HG02763 (cell line): ENCODE measurements around the gene CYP21A2.
"Not testable (repeated sequence)": the region's sequence is repeated elsewhere in the genome, so short reads cannot be mapped to it uniquely, and the experiment has no call there.

Experiments
- ATAC-seq: cut with Tn5 transposase; IDR thresholded peaks from one replicate; pipeline ENCODE4 v1.9.1; 2021; ENCODE audit warnings: mild to moderate bottlenecking, moderate library complexity; ENCODE audit not compliant: unreplicated experiment

CYP21A2 gene

DNA sequence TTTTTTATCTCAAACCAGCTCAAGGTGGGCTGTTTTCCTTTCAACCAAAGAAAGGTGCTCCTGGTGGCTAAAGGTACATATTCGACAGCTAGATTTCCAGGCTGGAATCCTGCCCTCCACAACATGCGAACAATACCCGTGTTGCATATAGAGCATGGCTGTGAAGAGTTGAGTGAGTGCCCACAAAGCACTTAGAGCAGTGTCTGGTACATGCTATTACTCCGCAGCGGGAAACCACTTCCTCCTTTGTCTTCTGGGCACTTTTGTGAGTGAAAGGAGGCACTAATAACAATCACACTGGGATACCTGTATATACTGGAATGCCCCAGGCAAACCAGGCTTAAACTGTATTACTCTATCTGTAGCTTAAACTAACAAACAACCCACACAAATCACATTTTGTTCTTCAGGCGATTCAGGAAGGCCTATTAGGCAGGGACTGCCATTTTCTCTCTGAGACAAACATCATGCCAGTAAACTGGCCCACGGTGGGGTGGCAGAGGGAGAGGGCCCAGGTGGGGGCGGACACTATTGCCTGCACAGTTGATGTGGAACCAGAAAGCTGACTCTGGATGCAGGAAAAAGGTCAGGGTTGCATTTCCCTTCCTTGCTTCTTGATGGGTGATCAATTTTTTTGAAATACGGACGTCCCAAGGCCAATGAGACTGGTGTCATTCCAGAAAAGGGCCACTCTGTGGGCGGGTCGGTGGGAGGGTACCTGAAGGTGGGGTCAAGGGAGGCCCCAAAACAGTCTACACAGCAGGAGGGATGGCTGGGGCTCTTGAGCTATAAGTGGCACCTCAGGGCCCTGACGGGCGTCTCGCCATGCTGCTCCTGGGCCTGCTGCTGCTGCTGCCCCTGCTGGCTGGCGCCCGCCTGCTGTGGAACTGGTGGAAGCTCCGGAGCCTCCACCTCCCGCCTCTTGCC lies at the start of gene CYP21A2:
Gene CYP21A2, plus strand, starts transcription at position 818 of the 927 bp plus-strand sequence. Its CDS starts 8 bp downstream, at position 826.
- not testable (repeated sequence) for ATAC-seq

DNA sequence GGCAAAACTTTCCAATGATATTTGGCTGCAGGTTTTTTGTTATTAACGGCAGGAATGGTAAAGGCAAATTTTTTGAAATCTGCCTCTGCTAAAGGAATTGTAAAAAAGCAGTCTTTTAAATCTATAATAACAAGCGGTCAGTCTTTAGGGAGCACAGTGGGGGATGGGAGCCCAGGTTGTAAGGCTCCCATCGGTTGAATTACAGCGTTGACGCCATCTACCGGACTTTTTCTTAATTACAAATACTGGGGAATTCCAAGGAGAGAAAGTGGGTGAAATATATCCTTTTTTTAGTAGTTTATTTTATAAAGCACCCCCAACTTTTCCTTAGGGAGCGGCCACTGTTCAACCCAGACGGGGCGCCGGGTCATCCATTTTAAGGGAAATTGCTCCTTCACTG lies 48.9 kb upstream of the CYP21A2 start:
- ATAC-seq, result not testable (repeated sequence)

DNA sequence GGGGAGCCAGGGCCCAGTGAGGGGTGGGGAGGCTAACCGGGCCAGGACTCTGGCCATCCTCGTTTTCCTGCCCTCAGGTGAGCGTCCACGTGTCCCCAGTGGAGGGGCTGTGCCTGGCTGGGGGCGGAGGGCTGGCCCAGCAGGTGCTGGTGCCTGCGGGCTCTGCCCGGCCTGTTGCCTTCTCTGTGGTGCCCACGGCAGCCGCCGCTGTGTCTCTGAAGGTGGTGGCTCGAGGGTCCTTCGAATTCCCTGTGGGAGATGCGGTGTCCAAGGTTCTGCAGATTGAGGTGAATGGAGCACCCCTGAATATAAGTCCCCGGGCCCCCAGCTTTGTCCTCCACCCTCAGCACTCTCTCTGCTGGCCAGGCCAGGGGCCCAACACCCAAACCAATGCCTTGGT lies 43.8 kb upstream of the CYP21A2 start:
- not testable (repeated sequence) for ATAC-seq

DNA sequence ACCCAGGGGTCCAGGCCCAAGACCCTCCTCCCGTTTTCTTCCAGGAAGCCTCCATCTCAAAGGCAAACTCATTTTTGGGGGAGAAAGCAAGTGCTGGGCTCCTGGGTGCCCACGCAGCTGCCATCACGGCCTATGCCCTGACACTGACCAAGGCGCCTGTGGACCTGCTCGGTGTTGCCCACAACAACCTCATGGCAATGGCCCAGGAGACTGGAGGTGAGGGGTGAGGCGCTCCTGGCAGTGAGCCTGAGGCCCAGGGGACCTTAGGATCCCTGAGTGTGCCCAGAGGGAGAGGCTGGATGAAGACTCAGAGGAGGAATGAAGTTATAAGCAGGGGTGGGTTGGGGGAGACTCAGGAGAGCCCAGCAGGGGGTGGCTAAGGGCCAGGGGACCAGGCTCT lies 41.8 kb upstream of the CYP21A2 start:
- ATAC-seq, result not testable (repeated sequence)

DNA sequence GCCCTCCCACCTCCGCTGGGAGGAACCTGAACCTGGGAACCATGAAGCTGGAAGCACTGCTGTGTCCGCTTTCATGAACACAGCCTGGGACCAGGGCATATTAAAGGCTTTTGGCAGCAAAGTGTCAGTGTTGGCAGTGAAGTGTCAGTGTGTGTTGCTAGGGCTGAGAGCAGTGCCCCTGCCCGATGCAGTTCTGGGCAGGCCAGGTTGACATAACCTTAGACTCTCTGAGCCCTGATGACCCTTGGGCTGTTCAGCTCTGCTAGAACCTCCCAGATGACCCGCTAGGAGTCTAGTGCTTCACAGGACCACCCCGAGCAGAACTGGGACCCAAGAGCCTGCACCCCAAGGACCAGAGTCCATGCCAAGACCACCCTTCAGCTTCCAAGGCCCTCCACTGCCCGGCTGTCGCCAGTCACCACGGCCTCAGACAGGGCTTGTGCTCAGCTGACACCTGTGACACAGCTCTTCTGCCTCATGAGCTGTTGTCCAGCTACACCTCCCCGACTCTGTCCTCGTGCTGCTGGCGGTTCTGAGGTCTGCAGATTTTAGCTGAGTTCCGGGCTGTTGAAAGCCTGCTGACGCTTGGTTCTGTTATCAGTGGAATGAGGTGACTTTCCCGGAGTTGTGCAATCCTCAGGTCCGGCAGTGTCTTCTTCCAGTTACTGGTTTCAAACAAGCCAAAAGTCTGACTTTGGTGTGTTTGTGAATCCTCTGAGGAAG lies 35.5 kb upstream of the CYP21A2 start:
- not testable (repeated sequence) for ATAC-seq

DNA sequence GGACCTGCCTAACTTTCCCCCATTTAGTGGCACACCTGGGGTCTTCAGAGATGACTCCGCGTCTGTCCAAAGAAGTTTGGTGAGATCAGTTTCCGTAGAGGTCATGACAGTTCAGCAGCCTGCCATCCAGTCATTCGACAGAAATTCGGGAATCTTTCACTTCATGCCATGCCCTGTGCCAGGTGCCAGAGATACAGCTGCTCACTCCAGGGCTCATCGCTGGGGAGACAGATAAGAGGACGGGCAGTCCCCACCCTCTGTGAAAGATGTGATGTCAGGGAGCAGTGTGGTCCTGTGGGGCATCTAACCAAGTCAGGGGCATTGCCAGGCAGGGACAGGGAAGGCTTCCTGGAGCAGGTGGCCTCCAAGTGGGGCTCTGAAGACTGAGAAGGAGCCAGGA lies 34.9 kb upstream of the CYP21A2 start:
- not testable (repeated sequence) for ATAC-seq

DNA sequence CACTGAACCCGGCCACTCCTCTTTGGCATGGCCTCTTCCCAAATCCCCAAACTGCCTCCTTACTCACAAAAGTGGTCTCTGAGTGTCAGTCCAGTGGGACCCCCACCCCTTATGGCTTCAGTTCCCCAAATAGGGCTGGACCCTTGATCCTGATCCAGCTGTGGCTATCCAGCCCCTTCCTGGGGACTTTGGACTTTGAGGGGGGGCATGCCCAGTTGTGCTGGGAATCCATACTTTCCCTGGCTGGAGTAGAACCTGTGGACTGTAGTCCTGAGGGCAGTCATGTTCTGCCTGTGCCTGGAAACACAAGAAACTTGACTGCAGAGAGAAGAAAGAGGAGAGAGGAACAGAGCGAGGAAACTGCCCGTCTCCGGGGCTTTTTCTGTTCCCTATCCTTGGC lies 33.8 kb upstream of the CYP21A2 start:
- ATAC-seq, result not testable (repeated sequence)

DNA sequence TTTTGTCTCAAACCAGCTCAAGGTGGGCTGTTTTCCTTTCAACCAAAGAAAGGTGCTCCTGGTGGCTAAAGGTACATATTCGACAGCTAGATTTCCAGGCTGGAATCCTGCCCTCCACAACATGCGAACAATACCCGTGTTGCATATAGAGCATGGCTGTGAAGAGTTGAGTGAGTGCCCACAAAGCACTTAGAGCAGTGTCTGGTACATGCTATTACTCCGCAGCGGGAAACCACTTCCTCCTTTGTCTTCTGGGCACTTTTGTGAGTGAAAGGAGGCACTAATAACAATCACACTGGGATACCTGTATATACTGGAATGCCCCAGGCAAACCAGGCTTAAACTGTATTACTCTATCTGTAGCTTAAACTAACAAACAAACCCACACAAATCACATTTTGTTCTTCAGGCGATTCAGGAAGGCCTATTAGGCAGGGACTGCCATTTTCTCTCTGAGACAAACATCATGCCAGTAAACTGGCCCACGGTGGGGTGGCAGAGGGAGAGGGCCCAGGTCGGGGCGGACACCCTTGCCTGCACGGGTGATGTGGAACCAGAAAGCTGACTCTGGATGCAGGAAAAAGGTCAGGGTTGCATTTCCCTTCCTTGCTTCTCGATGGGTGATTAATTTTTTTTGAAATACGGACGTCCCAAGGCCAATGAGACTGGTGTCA lies 33.2 kb upstream of the CYP21A2 start:
- not testable (repeated sequence) for ATAC-seq

DNA sequence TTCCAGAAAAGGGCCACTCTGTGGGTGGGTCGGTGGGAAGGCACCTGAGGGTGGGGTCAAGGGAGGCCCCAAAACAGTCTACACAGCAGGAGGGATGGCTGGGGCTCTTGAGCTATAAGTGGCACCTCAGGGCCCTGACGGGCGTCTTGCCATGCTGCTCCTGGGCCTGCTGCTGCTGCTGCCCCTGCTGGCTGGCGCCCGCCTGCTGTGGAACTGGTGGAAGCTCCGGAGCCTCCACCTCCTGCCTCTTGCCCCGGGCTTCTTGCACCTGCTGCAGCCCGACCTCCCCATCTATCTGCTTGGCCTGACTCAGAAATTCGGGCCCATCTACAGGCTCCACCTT lies 32.7 kb upstream of the CYP21A2 start:
- not testable (repeated sequence) for ATAC-seq

DNA sequence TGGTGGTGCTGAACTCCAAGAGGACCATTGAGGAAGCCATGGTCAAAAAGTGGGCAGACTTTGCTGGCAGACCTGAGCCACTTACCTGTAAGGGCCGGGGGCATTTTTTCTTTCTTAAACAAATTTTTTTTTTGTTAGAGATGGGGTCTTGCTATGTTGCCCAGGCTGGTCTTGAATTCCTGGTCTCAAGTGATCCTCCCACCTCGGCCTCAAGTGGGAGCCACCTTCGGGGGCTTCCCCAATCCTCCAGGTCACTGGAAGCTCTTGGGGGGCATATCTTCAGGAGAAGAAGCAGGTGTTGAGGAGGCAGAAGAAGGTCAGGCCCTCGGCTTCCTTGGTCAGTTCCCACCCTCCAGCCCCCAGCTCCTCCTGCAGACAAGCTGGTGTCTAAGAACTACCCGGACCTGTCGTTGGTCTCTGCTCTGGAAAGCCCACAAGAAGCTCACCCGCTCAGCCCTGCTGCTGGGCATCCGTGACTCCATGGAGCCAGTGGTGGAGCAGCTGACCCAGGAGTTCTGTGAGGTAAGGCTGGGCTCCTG lies 32.2 kb upstream of the CYP21A2 start:
- not testable (repeated sequence) for ATAC-seq

DNA sequence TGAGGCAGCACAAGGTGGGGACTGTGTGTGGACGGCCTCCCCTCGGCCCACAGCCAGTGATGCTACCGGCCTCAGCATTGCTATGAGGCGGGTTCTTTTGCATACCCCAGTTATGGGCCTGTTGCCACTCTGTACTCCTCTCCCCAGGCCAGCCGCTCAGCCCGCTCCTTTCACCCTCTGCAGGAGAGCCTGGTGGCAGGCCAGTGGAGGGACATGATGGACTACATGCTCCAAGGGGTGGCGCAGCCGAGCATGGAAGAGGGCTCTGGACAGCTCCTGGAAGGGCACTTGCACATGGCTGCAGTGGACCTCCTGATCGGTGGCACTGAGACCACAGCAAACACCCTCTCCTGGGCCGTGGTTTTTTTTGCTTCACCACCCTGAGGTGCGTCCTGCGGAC lies 31.1 kb upstream of the CYP21A2 start:
- not testable (repeated sequence) for ATAC-seq

DNA sequence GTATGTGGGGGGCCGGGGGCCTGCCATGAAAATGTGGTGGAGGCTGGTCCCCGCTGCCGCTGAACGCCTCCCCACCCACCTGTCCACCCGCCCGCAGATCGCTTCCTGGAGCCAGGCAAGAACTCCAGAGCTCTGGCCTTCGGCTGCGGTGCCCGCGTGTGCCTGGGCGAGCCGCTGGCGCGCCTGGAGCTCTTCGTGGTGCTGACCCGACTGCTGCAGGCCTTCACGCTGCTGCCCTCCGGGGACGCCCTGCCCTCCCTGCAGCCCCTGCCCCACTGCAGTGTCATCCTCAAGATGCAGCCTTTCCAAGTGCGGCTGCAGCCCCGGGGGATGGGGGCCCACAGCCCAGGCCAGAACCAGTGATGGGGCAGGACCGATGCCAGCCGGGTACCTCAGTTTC lies 30.2 kb upstream of the CYP21A2 start:
- ATAC-seq, result not testable (repeated sequence)

DNA sequence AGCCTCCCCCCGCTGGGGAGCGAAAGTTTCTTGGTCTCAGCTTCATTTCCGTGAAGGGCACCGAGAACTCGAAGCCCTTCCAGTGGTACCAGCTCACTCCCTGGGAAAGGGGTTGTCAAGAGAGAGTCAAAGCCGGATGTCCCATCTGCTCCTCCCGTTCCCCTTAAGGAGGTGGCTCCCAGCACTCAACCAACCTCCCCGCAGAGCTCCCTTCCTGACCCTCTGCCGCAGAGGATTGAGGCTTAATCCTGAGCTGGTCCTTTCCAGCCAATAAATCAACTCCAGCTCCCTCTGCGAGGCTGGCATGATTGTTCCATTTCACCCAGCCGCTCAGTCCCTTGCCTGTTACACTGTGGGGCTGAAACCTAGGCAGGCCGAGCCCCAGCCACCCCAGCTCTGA lies 29.6 kb upstream of the CYP21A2 start:
- ATAC-seq, result not testable (repeated sequence)

DNA sequence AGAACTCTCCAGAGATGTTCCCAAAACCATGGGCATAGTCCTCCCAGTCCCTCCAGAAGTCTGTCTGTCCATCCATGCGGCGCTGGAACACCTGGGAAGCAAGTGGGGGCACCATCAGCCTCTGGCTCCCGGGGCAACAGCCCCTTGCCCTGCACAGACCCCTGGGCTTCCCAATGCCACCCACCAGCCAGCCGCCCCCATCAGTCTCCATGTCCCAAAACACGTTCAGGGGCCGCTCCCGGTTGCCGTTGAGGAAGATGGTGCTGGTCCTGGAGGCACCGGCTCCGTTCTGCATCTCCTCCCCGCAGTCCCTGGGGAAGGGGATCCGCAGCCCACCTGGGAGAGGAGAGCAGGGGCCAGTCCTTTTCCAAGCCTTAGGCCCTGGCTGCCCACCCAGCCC lies 28.7 kb upstream of the CYP21A2 start:
- not testable (repeated sequence) for ATAC-seq

DNA sequence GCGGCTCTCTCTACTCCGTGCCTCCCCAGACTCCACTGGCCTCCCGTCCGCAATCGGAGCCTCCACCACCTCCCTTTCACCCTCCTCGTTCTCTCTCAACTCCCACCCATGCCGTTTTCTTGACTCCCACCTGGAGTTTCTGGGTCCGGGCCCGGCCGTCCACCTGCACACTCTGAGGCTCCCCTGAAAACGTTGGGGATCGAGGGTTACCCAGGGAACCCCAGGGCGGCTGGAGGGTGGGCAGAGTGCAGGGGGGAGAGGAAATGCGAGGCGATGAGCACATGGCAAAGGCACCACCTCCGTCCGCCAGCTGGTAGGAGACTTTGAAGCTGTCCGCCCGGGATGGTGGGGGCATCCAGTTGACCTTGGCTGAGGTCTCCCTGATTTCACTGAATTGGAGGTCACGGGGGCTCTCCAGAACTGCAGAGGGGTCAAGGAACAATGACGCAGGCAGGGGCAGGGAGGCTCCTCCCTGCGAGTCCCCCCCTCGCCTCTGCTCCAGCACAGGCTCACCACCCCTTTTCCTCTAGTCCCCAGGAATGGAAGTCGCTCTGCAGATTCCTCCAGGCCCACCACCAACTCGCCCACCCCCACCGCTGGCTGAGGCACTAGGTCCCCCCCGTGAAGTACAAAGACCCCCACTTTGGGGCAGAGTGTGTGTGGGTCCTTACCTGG lies 27.2 kb upstream of the CYP21A2 start:
- not testable (repeated sequence) for ATAC-seq

DNA sequence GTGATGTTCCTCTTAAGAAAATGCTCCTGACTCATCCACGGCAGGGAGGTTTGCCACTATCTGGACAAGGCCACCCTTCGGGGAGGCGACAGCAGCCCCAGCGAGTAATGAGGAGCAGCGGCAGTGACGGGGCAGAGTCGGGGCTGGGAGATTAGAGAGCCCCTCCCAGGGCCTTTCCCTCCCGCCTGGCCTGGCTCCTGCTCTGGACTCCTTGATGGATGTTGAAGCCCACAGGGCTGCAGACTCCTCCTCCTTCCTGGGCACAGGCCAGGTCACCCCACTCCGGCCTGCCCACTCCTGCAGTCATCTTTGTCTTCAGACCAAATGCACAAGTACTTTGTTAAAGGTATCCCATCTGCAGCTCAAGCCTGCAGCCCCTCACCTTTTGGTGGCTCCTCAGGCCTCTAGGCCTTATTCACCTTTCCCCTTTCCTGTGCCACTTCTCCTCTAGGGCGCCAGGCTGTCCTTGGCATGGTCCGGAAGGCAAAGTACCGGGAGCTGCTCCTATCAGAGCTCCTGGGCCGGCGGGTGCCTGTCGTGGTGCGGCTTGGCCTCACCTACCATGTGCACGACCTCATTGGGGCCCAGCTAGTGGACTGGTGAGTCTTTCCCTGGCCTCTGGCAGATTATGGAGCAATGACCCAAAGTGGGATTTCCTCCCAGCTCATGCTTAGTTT lies 25.1 kb upstream of the CYP21A2 start:
- not testable (repeated sequence) for ATAC-seq

DNA sequence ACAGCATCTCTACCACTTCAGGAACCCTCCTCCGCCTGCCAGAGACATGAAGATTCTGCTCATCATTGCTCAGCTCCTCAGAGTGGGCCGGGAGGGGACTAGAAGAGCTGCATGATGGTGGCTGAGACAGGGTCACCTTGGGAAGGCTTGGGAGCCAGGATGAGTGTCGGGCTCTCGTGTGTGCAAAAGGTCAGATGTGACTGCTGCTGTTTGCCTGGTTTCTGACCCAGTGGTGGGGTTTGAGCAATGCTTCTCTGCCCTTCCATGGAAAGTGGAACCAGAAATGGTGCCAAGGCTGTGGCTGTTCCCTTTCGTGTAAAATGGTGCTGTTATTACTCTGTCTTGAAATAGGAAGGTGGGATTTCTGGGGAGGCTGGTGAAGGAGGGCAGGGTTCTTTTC lies 24.5 kb upstream of the CYP21A2 start:
- not testable (repeated sequence) for ATAC-seq

DNA sequence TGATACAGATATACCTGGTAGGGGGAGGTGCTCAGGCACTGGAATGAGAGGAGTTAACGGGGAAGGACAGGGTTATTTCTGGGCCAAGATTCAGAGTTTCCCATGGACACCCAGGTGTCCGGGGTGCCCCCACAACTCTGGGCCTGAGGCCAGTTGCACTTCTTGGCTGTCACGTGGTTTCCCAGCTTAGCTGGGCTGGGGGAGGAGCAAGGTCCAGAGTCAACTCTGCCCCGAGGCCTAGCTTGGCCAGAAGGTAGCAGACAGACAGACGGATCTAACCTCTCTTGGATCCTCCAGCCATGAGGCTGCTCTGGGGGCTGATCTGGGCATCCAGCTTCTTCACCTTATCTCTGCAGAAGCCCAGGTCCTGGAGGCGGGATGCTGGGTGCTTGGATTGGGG lies 23.7 kb upstream of the CYP21A2 start, which contains the start of gene C4B:
Gene C4B, plus strand, starts transcription at position 249 of the 400 bp plus-strand sequence. Its CDS starts 51 bp downstream, at position 300.
- ATAC-seq, result not testable (repeated sequence)

DNA sequence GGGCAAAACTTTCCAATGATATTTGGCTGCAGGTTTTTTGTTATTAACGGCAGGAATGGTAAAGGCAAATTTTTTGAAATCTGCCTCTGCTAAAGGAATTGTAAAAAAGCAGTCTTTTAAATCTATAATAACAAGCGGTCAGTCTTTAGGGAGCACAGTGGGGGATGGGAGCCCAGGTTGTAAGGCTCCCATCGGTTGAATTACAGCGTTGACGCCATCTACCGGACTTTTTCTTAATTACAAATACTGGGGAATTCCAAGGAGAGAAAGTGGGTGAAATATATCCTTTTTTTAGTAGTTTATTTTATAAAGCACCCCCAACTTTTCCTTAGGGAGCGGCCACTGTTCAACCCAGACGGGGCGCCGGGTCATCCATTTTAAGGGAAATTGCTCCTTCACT lies 16.1 kb upstream of the CYP21A2 start:
- not testable (repeated sequence) for ATAC-seq

DNA sequence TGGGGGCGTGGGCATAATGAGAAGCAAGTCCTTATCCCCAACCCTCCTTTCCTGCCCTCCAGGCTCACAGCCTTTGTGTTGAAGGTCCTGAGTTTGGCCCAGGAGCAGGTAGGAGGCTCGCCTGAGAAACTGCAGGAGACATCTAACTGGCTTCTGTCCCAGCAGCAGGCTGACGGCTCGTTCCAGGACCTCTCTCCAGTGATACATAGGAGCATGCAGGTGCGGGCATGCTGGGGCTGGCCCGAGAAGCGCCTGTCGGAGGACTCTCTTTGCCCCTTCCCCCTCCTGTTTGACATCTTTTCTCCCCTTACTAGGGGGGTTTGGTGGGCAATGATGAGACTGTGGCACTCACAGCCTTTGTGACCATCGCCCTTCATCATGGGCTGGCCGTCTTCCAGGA lies 9.6 kb upstream of the CYP21A2 start:
- not testable (repeated sequence) for ATAC-seq
